K562 (cell line): Measurements from ENCODE around the gene ZSCAN12. TPM values are rescaled to one million over a fixed set of nuclear protein-coding genes. Genes with fewer than 3 reads are reported as not detected.
A peak's percentile ranks its signal among the peaks of the same experiment; 100 is the strongest.

Source experiments
- CEBPG ChIP-seq, 3 experiments: fragments of 200-800 bp in 1 of 3; sonication (Bioruptor generic) in 1 of 3; sonication (generic) in 1 of 3; formaldehyde crosslinking in 1 of 3; IDR thresholded peaks in 2 of 3; conservative IDR thresholded peaks in 1 of 3; 2 replicates each; pipeline versions ENCODE4 v1.6.1 to v1.8.0; 2016 to 2022; ENCODE audit warnings: missing compliant biosample characterization in 2 of 3, missing genetic modification characterization in 2 of 3, mild to moderate bottlenecking in 1 of 3, missing genetic modification reagents in 1 of 3
- DNMT1 ChIP-seq: fragments of 450-650 bp; IDR thresholded peaks from 2 replicates; pipeline ENCODE4 v1.6.1; 2016; ENCODE audit warnings: antibody characterized with exemption, mild to moderate bottlenecking
- E2F3 ChIP-seq: fragments of 250-450 bp; sonication (Bioruptor Pico); IDR thresholded peaks from 2 replicates; pipeline ENCODE4 v1.4.0; 2020; ENCODE audit warnings: mild to moderate bottlenecking
- HDAC3 ChIP-seq: fragments of 450-650 bp; IDR thresholded peaks from 2 replicates; pipeline ENCODE4 v1.6.1; 2018; ENCODE audit warnings: borderline replicate concordance, mild to moderate bottlenecking, moderate library complexity; ENCODE audit not compliant: partially characterized antibody
- HES1 ChIP-seq: fragments of 450-650 bp; IDR thresholded peaks from 2 replicates; pipeline ENCODE4 v1.6.1; 2016; ENCODE audit warnings: low read depth, mild to moderate bottlenecking, moderate library complexity
- MTA1 ChIP-seq: fragments of 450-650 bp; IDR thresholded peaks from 2 replicates; pipeline ENCODE4 v1.6.1; 2017; ENCODE audit warnings: borderline replicate concordance
- NR2C1 ChIP-seq, 2 experiments: fragments of 450-650 bp; IDR thresholded peaks; 2 replicates each; pipeline ENCODE4 v1.6.1; 2017; ENCODE audit warnings: mild to moderate bottlenecking in 2 of 2, antibody characterized with exemption in 1 of 2, inconsistent platforms in 1 of 2, missing compliant biosample characterization in 1 of 2, missing genetic modification characterization in 1 of 2
- TRIM24 ChIP-seq, 2 experiments: fragments of 450-650 bp; IDR thresholded peaks; 2 replicates each; pipeline ENCODE4 v1.6.1; 2016
- ZBTB40 ChIP-seq, 2 experiments: fragments of 450-650 bp in 1 of 2; sonication (generic) in 1 of 2; formaldehyde crosslinking in 1 of 2; IDR thresholded peaks; 2 replicates each; pipeline versions ENCODE4 v1.7.1 to v1.9.0; 2016 to 2022; ENCODE audit warnings: inconsistent platforms in 1 of 2, mild to moderate bottlenecking in 1 of 2, missing genetic modification reagents in 1 of 2
- ZNF316 ChIP-seq: fragments of 450-650 bp; IDR thresholded peaks from 2 replicates; pipeline ENCODE4 v1.6.1; 2016
- polyA plus RNA-seq, 8 experiments: library from polyadenylated mRNA; depleted of rRNA in 4 of 8; stranded (reverse) in 5 of 8; unstranded in 3 of 8; fragments of >200 nt; fragmentation: Nextera tagmentation in 2 of 8; fragmentation: Illumina TruSeq in 1 of 8; extraction: Ambion mirVana in 2 of 8; extraction: Trizol in 1 of 8; gene quantifications; 2 replicates each; pipeline versions ENCODE4 v1.2.1 to v1.2.3, GENCODE V29; 2011 to 2014; ENCODE audit warnings: inconsistent platforms in 1 of 8, missing spikeins in 1 of 8
- total RNA-seq, 7 experiments: library from RNA; depleted of rRNA in 6 of 7; stranded (reverse); fragments of >200 nt in 6 of 7; fragmentation: Illumina TruSeq in 2 of 7; extraction: Trizol in 2 of 7; gene quantifications; 2 replicates each; pipeline versions ENCODE4 v1.2.1 to v1.2.3, GENCODE V29; 2011 to 2021; ENCODE audit warnings: low replicate concordance in 1 of 7
- TF ChIP-seq, protein P1 (sequence below): fragments of 450-650 bp; IDR thresholded peaks from 2 replicates; pipeline ENCODE4 v1.7.0; 2016; ENCODE audit warnings: borderline replicate concordance

ZSCAN12 gene
- total and polyA plus RNA-seq, 9 of the 15 experiments (the other 6 are each of a cell fraction or from before 2014, with no cell fraction given): 2.5 to 19.6 (median 12.5) TPM

- peak; percentile 72 for TF ChIP-seq ZBTB40 (IDR thresholded peaks at IDR 0.05)
- no peak for TF ChIP-seq ZBTB40 (CRISPR knock-in tag; IDR thresholded peaks at IDR 0.05)
- TF ChIP-seq HDAC3: peak; percentile 28
- 0 out of 2 replicates have a peak, but pooled peaks have one; percentile 34 for TF ChIP-seq HES1
- peak; percentile 58; the same call in 1 of the 2 replicates for TF ChIP-seq NR2C1 (IDR thresholded peaks at IDR 0.05)
- no peak; the same call in 1 of the 2 replicates for TF ChIP-seq NR2C1 (tag; IDR thresholded peaks at IDR 0.05)
- TF ChIP-seq DNMT1: peak; percentile 98; the same call in 1 of the 2 replicates
- no peak for TF ChIP-seq CEBPG (CRISPR knock-in tag; IDR thresholded peaks at IDR 0.05)
- TF ChIP-seq CEBPG (tag; conservative IDR thresholded peaks at IDR 0.05 in 1 of 2, IDR thresholded peaks at IDR 0.05 in 1 of 2): no peak
- TF ChIP-seq E2F3 (CRISPR knock-in tag): no peak
- TF ChIP-seq, protein P1, sequence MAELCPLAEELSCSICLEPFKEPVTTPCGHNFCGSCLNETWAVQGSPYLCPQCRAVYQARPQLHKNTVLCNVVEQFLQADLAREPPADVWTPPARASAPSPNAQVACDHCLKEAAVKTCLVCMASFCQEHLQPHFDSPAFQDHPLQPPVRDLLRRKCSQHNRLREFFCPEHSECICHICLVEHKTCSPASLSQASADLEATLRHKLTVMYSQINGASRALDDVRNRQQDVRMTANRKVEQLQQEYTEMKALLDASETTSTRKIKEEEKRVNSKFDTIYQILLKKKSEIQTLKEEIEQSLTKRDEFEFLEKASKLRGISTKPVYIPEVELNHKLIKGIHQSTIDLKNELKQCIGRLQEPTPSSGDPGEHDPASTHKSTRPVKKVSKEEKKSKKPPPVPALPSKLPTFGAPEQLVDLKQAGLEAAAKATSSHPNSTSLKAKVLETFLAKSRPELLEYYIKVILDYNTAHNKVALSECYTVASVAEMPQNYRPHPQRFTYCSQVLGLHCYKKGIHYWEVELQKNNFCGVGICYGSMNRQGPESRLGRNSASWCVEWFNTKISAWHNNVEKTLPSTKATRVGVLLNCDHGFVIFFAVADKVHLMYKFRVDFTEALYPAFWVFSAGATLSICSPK: peak; percentile 99
- peak; percentile 94 for TF ChIP-seq ZNF316
- TF ChIP-seq MTA1: peak; percentile 94
- peak; percentile 50 to 66; a peak in 3 of 4 replicates for TF ChIP-seq TRIM24 (IDR thresholded peaks at IDR 0.05)
These were observed 48.0 kb downstream of the ZSCAN12 start (continued) for GRCh38 chr6:28351493-28351925.
